Gastroesophageal sphincter (tissue), 4 donors: ENCODE data around the gene OR1E2. TPM values are rescaled to one million over a fixed set of nuclear protein-coding genes. Genes with fewer than 3 reads are reported as not detected.
"Not testable (repeated sequence)": the region's sequence is repeated elsewhere in the genome, so short reads cannot be mapped to it uniquely, and the experiment has no call there.

Experiments used
- ATAC-seq: fragments of 150-250 bp; one replicate; pipeline ENCODE4 v1.9.1; 2016; ENCODE audit warnings: mild to moderate bottlenecking, moderate library complexity
- H3K27ac ChIP-seq, 4 donors: fragments of 200-600 bp; sonication (generic) in 3 of 4; 1 replicate in 3 of 4; 2 replicates in 1 of 4; pipeline ENCODE4 v1.5.1; 2016 to 2019
- H3K27me3 ChIP-seq: fragments of 200-600 bp; sonication (generic); one replicate; pipeline ENCODE4 v1.5.1; 2019
- H3K36me3 ChIP-seq, 2 donors: fragments of 200-600 bp; sonication (generic); one replicate each; pipeline ENCODE4 v1.5.1; 2019; ENCODE audit warnings: control low read depth in 1 of 2
- H3K4me1 ChIP-seq, 3 donors: fragments of 200-600 bp; sonication (generic); 1 replicate in 2 of 3; 2 replicates in 1 of 3; pipeline ENCODE4 v1.5.1; 2016 to 2019; ENCODE audit warnings: control low read depth in 2 of 3
- H3K4me3 ChIP-seq, 2 donors: fragments of 200-600 bp; sonication (generic); one replicate each; pipeline ENCODE4 v1.5.1; 2019; ENCODE audit warnings: mild to moderate bottlenecking in 1 of 2, moderate library complexity in 1 of 2
- H3K9me3 ChIP-seq, 3 donors: fragments of 200-600 bp; sonication (generic); one replicate each; pipeline ENCODE4 v1.5.1; 2017 to 2019; ENCODE audit warnings: control low read depth in 2 of 3
- CTCF ChIP-seq, 4 experiments: fragments of 200-600 bp in 2 of 4; fragments of 450-650 bp in 2 of 4; sonication (generic) in 1 of 4; IDR thresholded peaks; one replicate each; pipeline ENCODE4 v1.5.1; 2017 to 2019; ENCODE audit warnings: antibody characterized with exemption in 4 of 4, mild to moderate bottlenecking in 2 of 4, moderate library complexity in 2 of 4
- EP300 ChIP-seq: sonication (generic); formaldehyde crosslinking; IDR thresholded peaks from one replicate; pipeline ENCODE4 v1.6.1; 2017; ENCODE audit warnings: antibody characterized with exemption, mild to moderate bottlenecking
- POLR2A ChIP-seq, 2 donors: fragments of 450-650 bp; IDR thresholded peaks; one replicate each; pipeline ENCODE4 v1.6.1; 2017; ENCODE audit warnings: antibody characterized with exemption in 2 of 2, mild to moderate bottlenecking in 2 of 2, moderate library complexity in 1 of 2
- POLR2AphosphoS5 ChIP-seq: sonication (generic); formaldehyde crosslinking; IDR thresholded peaks from one replicate; pipeline ENCODE4 v1.6.1; 2017; ENCODE audit warnings: antibody characterized with exemption
- WGBS, 2 donors: methylation state at CpG; one replicate each; pipeline ENCODE4 v1.1.5; 2018; ENCODE audit warnings: low coverage in 1 of 2; 5-methylcytosine and 5-hydroxymethylcytosine counted together
- total RNA-seq, 4 donors: library from RNA; depleted of rRNA; stranded (reverse); fragments of >200 nt; gene quantifications; one replicate each; pipeline ENCODE4 v1.1.0, GENCODE V29; 2016

OR1E2 gene
- total RNA-seq, 4 donors from 2014 or later, result not detected

GRCh38 chr17:3415610-3416009 lies 18.0 kb downstream of the OR1E2 start:
- H3K9me3 ChIP-seq, result no peaks in the 10 kb centered on the region
- H3K27ac ChIP-seq, result no peak overlapping the region
- H3K27me3 ChIP-seq, result peaks cover 4% of the 10 kb centered on the region
- ATAC-seq, result no peak
- 73 to 79% methylated on average over 3 to 5 of the region's 5 CpGs for whole genome bisulfite sequencing, 2 donors
- H3K4me1 ChIP-seq, result no peaks in the 10 kb centered on the region
- no peaks in the 10 kb centered on the region for H3K36me3 ChIP-seq
- no peak for TF ChIP-seq POLR2AphosphoS5
- no peak for TF ChIP-seq POLR2A (IDR thresholded peaks at IDR 0.05)
- no peak for TF ChIP-seq EP300
- no peak for TF ChIP-seq CTCF (IDR thresholded peaks at IDR 0.05)
- H3K4me3 ChIP-seq, result no peak overlapping the region

DNA sequence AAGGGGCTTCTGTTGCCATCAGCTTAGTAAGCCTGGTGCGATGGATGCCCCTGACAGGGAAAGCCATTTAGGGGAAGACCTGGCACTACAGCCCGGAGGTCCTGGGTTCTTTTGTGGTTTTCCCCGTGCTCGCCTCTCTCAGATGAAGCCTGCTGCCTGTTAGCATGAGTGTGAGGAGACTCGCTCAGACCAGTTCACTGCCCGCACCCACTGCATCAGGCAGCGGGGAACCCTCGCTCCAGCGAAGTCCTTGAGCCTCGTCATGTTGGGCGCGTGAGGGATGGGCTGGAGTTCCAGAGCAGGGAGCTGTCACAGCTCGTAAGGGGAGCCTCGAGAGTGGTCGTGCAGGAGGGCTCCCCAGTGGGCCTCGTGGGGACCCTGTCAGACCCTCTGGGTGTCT lies 21.4 kb downstream of the OR1E2 start:
- not testable (repeated sequence) for ATAC-seq, H3K4me3 ChIP-seq
- no CpG with 5 or more reads among the region's 16 CpGs for WGBS, 2 donors

GRCh38 chr17:3411070-3411469 lies 22.6 kb downstream of the OR1E2 start, which contains the start of gene OR3A3:
Gene OR3A3 (plus strand): TSS chr17:3411370.
- Histone ChIP-seq H3K9me3 (peaks cover 0 to 29% (median 0%) of the 10 kb centered on the region in 3 donors), H3K27me3 (peaks cover 10% of the 10 kb centered on the region), H3K36me3 (no peaks in the 10 kb centered on the region), H3K4me1 (no peaks in the 10 kb centered on the region), H3K27ac (no peak within 1 kb of the TSS), H3K4me3 (no peak within 1 kb of the TSS)
- ATAC-seq, result no peak
- TF ChIP-seq POLR2AphosphoS5 (no peak), POLR2A (IDR thresholded peaks at IDR 0.05) (no peak), EP300 (no peak), CTCF (IDR thresholded peaks at IDR 0.05) (no peak)
- WGBS, 2 donors, result 57 to 93% methylated on average over 1 to 2 of the region's 3 CpGs

More for the DNA sequence above, 21.4 kb downstream of the OR1E2 start:
- H3K4me1 ChIP-seq, H3K27me3 ChIP-seq, H3K27ac ChIP-seq, H3K36me3 ChIP-seq: not testable (repeated sequence)
- H3K9me3 ChIP-seq, result peaks cover 0 to 19% (median 0%) of the 10 kb centered on the region in 3 donors

DNA sequence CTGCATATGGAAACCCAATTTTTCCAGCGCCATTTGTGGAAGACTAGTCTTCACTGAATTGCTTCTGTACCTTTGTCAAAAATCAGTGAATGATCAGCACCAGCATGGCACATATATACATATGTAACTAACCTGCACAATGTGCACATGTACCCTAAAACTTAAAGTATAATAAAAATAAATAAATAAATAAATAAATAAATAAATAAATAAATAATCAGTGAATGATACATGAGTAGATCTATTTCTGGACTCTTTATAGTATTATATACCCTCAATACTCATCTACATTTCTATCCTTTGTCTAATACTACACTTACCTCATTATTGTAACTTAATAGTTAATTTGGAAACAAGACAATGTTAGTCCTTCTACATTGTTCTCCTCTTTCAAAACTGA lies 29.8 kb downstream of the OR1E2 start:
- not testable (repeated sequence) for H3K4me1 ChIP-seq, H3K27me3 ChIP-seq, ATAC-seq, H3K27ac ChIP-seq, H3K36me3 ChIP-seq, H3K4me3 ChIP-seq
- peaks cover 0 to 37% (median 0%) of the 10 kb centered on the region in 3 donors for H3K9me3 ChIP-seq
- 75% methylated on average over 1 of the region's 1 CpG; no CpG with 5 or more reads in 1 of the 2 donors for WGBS, 2 donors

DNA sequence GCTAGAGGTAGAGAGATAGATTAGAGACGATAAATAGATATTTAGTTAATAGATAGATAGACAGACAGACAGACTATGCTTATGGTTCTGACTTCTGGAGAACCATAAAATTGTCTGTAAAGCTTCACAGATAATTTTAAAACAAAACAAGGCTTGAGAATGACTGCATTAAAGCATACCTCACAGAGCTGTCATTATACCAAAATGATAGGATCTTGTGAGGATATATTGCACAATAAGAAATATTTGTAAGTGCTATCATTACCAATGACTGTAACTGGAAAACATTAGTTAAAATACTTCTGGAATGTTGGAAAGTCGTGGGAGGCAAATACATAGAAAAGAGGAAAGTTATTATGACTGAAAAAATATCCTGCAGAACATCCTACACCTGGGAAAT lies 31.9 kb downstream of the OR1E2 start:
- H3K27me3 ChIP-seq, result no peaks in the 10 kb centered on the region

More for the DNA sequence above, 31.9 kb downstream of the OR1E2 start:
- Histone ChIP-seq H3K4me3 (no peak overlapping the region), H3K36me3 (no peaks in the 10 kb centered on the region), H3K9me3 (peaks cover 0 to 19% (median 0%) of the 10 kb centered on the region in 3 donors), H3K27ac (no peak overlapping the region), H3K4me1 (no peaks in the 10 kb centered on the region)
- 35 to 69% methylated on average over 2 of the region's 2 CpGs for WGBS, 2 donors
- TF ChIP-seq POLR2AphosphoS5 (no peak), CTCF (IDR thresholded peaks at IDR 0.05) (no peak), POLR2A (IDR thresholded peaks at IDR 0.05) (no peak), EP300 (no peak)
- no peak for ATAC-seq
